ENCODE results near the gene PDE3B.
"Not testable (repeated sequence)": the region's sequence is repeated elsewhere in the genome, so short reads cannot be mapped to it uniquely, and the experiment has no call there.

The PDE3B gene

GRCh38 chr11:14702760-14703159 is 59.2 kb downstream of the PDE3B start:
- DNase-seq (ENCODE audit: extremely low spot score): no peak
- no peak for TF ChIP-seq CTCF (IDR thresholded peaks at IDR 0.05; ENCODE audit: control extremely low read depth, extremely low read depth, low read depth, missing control alignments)
- CTCF ChIA-PET: no interaction called here
- POLR2A ChIA-PET: no interaction called here

- DNase-seq (ENCODE audit: extremely low spot score): no peak
- POLR2A ChIA-PET: no interaction called here
Observed at GRCh38 chr11:14703731-14704130, 60.1 kb downstream of the PDE3B start.

GRCh38 chr11:14705067-14705466 is 61.5 kb downstream of the PDE3B start:
- ChIA-PET CTCF (no interaction called here), POLR2A (no interaction called here)
- TF ChIP-seq CTCF (IDR thresholded peaks at IDR 0.05; ENCODE audit: control extremely low read depth, extremely low read depth, low read depth, missing control alignments): no peak
- DNase-seq (ENCODE audit: extremely low spot score): no peak

More at GRCh38 chr11:14703731-14704130, 60.1 kb downstream of the PDE3B start:
- TF ChIP-seq CTCF (IDR thresholded peaks at IDR 0.05; ENCODE audit: control extremely low read depth, extremely low read depth, low read depth, missing control alignments): no peak
- CTCF ChIA-PET: no interaction called here

GRCh38 chr11:14713496-14714244 is 70.1 kb downstream of the PDE3B start:
- TF ChIP-seq CTCF (IDR thresholded peaks at IDR 0.05; ENCODE audit: control extremely low read depth, extremely low read depth, low read depth, missing control alignments): no peak
- DNase-seq (ENCODE audit: extremely low spot score): no peak
- CTCF ChIA-PET: interaction anchor here (0.9 to 1.3 kb wide), 4 partner anchors 14 to 24 kb away, joined by 3 to 4 read pairs (median 3); no protein-coding TSS in a partner anchor
- POLR2A ChIA-PET: interaction anchor here (0.7 kb wide), 1 partner anchor 205 kb away, joined by 4 read pairs; no protein-coding TSS in a partner anchor

- POLR2A ChIA-PET; CTCF ChIA-PET; DNase-seq (ENCODE audit: extremely low spot score): not testable (repeated sequence)
Observed at GRCh38 chr11:14715669-14716068, 72.1 kb downstream of the PDE3B start.

- no peak for TF ChIP-seq CTCF (IDR thresholded peaks at IDR 0.05; ENCODE audit: control extremely low read depth, extremely low read depth, low read depth, missing control alignments)
- POLR2A ChIA-PET: no interaction called here
- CTCF ChIA-PET: interaction anchor here (0.8 to 1.4 kb wide), 3 partner anchors 15 to 182 kb away, joined by 3 read pairs; no protein-coding TSS in a partner anchor
- no peak for DNase-seq (ENCODE audit: extremely low spot score)
Observed at GRCh38 chr11:14722496-14722895, 78.9 kb downstream of the PDE3B start.

GRCh38 chr11:14725150-14725549 is 81.5 kb downstream of the PDE3B start:
- POLR2A ChIA-PET: no interaction called here
- no peak for DNase-seq (ENCODE audit: extremely low spot score)
- CTCF ChIA-PET: no interaction called here
- TF ChIP-seq CTCF (IDR thresholded peaks at IDR 0.05; ENCODE audit: control extremely low read depth, extremely low read depth, low read depth, missing control alignments): no peak

Data from GM10248 (cell line).